Inflammatory macrophage (primary cell): ENCODE measurements around the gene IARS1.
A peak's percentile ranks its signal among the peaks of the same experiment; 100 is the strongest.

ENCODE experiments used
- DNase-seq, 2 donors: peaks; one replicate each; pipeline ENCODE4 v3.0.0-alpha.2; 2020 to 2022
- total RNA-seq, 18 experiments: gene quantifications; one replicate each; lab custom pipeline; 2026; ENCODE audit warnings: mixed read lengths in 6 of 18, inconsistent platforms in 2 of 18; lab: John Stamatoyannopoulos, UW

Gene IARS1
- total RNA-seq = 160 to 663 (median 450) reads per million in 18 experiments

- DNase-seq = peak; percentile 99 to 100
Measured at GRCh38 chr9:92293452-92294296, at the start of gene IARS1. Gene IARS1, minus strand, starts transcription at chr9:92293697. Its CDS starts 4,278 bp downstream, at chr9:92289419.

- DNase-seq = peak in 1 of 2 donors; percentile 26
Measured at GRCh38 chr9:92342825-92343488, 49.5 kb upstream of the IARS1 start.

- no peak for DNase-seq
Measured at GRCh38 chr9:92341578-92341977, 48.1 kb upstream of the IARS1 start.

- DNase-seq = no peak
Measured at GRCh38 chr9:92333282-92333634, 39.8 kb upstream of the IARS1 start.

GRCh38 chr9:92332577-92333281 is 39.2 kb upstream of the IARS1 start:
- no peak for DNase-seq

GRCh38 chr9:92328225-92328624 is 34.7 kb upstream of the IARS1 start:
- peak; percentile 24 to 27 for DNase-seq

GRCh38 chr9:92327283-92327850 is 33.9 kb upstream of the IARS1 start:
- no peak for DNase-seq

GRCh38 chr9:92325991-92326500 is 32.5 kb upstream of the IARS1 start:
- DNase-seq = peak; percentile 47 to 57

GRCh38 chr9:92325269-92325990 is 31.9 kb upstream of the IARS1 start, which contains the start of the genes CENPP and NOL8:
Gene CENPP, plus strand, starts transcription at chr9:92325953.
Gene NOL8, minus strand, starts transcription at chr9:92325350. Its CDS starts 1,189 bp downstream, at chr9:92324161.
- DNase-seq = peak; percentile 88 to 94

GRCh38 chr9:92324889-92325268 is 31.4 kb upstream of the IARS1 start:
- DNase-seq = no peak

- DNase-seq = peak; percentile 14 to 25
Measured at GRCh38 chr9:92324431-92324830, 30.9 kb upstream of the IARS1 start.

GRCh38 chr9:92315456-92315855 is 22.0 kb upstream of the IARS1 start:
- no peak for DNase-seq

- DNase-seq = no peak
Measured at GRCh38 chr9:92313624-92314012, 20.1 kb upstream of the IARS1 start.

- no peak for DNase-seq
Measured at GRCh38 chr9:92312887-92313623, 19.6 kb upstream of the IARS1 start.

GRCh38 chr9:92310562-92310961 is 17.1 kb upstream of the IARS1 start:
- no peak for DNase-seq

GRCh38 chr9:92308893-92309292 is 15.4 kb upstream of the IARS1 start:
- no peak for DNase-seq

- DNase-seq = no peak
Measured at GRCh38 chr9:92300936-92301335, 7.4 kb upstream of the IARS1 start.

- peak; percentile 63 to 82 for DNase-seq
Measured at GRCh38 chr9:92299116-92299515, 5.6 kb upstream of the IARS1 start.

- DNase-seq = no peak
Measured at GRCh38 chr9:92298036-92298435, 4.5 kb upstream of the IARS1 start.

GRCh38 chr9:92297611-92298010 is 4.1 kb upstream of the IARS1 start:
- DNase-seq = no peak

GRCh38 chr9:92295827-92296258 is 2.3 kb upstream of the IARS1 start:
- no peak for DNase-seq
